ENCODE measurements around the gene MRPS35.

- TF ChIP-seq CTCF (IDR thresholded peaks at IDR 0.05) (no peak), ZFX (IDR thresholded peaks at IDR 0.05; ENCODE audit: borderline replicate concordance) (no peak)
These were observed 30.0 kb upstream of the MRPS35 start for GRCh38 chr12:27680619-27681018.

Measured in 22Rv1 (cell line).